GM19240 (cell line): Measurements from ENCODE around the gene CC2D1A.
"Not testable (repeated sequence)": the region's sequence is repeated elsewhere in the genome, so short reads cannot be mapped to it uniquely, and the experiment has no call there.

Experiments used
- DNase-seq: peaks from one replicate; pipeline ENCODE4 v3.0.0; 2011; ENCODE audit warnings: low spot score; ENCODE audit not compliant: insufficient read length

CC2D1A gene

DNA sequence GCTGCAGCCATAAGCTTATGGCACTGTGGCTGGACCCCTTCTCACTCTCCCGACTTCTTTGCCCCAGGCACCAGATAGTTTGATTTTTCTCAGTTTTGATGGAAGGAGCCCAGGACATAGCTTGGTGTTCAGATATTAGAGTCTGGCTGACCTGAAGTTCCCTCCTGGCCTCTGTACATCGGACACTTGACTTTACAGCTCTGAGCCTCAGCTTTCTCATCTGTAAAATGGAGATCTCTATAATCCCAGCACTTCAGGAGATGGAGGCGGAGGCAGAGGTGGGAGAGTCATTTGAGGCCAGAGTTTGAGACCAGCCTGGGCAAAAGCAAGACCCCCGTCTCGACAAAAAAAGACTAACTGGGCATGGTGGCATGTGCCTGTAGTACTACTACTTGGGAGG, 909 bp downstream of the CC2D1A start:
- DNase-seq: no peak

DNA sequence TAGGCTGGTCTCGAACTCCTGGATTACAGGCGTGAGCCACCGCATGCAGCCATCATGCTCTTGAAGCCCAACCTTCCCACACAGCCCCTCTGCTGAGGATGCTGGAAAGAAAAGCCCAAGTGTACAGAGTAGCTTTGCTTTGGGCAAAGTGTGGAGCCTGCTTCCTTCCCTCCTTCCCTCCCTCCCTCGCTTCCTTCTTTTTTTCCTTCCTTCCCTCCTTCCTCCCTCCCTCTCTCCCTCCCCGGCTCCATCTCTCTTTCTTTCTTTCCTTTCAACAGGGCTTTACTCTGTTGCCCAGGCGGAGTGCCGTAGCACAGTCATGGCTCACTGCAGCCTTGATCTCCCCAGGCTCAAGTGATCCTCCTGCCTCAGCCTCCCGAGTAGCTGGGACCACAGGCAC, 2.7 kb downstream of the CC2D1A start:
- no peak for DNase-seq

DNA sequence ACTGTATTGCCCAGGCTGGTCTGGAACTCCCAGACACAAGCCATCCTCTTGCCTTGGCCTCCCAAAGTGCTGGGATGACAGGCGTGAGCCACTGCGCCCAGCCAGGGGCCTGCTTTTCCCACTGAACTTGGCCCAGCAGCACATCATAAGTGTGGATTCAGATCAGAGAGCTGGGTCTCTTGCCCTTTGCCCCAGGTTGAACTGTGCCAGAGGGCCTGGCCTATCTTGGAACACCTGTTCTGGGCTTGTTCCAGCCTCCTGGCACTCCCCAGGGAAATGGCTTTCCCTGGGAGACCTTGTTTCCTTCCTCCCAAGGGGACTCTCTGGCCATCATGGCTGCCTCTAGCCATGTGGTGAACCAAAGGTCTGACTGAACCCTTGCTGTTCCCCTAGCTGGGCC, 3.4 kb downstream of the CC2D1A start:
- DNase-seq: no peak

DNA sequence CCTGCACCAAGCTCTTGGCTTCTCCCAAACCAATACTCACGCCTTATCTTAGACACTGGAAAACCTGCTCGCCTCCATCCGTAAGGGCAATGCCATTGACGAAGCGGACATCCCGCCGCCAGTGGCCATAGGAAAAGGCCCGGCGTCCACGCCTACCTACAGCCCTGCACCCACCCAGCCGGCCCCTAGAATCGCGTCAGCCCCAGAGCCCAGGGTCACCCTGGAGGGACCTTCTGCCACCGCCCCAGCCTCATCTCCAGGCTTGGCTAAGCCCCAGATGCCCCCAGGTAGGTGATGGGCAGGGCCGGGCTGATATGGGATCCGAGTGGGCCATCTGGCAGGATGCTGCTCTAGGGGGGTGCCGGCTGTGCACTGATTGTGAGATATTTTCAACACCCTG, 7.4 kb downstream of the CC2D1A start:
- DNase-seq: no peak

DNA sequence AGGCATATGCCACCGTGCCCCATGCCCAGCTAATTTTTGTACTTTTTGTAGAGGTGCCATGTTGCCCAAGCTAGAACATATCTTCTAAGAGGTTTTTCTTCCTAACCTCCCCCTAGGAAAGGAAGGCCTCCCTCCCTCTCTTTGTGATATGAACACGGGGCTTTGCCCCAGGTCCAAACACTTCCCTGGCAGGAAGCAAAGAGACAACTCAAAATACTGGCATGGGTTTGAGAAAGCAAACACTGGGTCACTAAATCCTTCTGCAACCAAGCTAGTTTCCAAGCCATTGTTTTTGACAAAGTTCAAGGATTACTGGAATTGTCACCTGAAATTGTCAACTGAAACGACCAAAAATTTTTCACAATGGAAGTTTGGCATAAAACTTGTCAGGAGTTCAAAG, 8.8 kb downstream of the CC2D1A start:
- DNase-seq: no peak

DNA sequence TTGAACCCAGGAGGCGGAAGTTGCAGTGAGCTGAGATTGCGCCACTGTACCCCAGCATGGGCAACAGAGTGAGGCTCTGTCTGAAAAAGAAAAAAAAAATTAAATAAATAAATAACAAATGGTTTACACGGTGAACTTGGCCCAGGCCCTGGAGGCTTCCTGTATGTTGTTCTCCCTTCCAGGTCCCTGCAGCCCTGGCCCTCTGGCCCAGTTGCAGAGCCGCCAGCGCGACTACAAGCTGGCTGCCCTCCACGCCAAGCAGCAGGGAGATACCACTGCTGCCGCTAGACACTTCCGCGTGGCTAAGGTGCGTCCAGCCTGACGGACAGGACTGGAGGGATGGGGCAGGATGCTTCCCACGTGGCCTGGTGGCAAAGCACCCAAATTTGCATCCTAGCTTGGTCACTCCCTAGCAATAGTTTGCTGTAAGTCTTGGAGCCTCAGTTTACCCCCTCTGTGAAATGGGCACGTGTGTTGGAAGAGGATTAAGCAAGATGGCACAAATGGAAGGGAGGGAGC, 11.9 kb downstream of the CC2D1A start:
- DNase-seq: no peak

DNA sequence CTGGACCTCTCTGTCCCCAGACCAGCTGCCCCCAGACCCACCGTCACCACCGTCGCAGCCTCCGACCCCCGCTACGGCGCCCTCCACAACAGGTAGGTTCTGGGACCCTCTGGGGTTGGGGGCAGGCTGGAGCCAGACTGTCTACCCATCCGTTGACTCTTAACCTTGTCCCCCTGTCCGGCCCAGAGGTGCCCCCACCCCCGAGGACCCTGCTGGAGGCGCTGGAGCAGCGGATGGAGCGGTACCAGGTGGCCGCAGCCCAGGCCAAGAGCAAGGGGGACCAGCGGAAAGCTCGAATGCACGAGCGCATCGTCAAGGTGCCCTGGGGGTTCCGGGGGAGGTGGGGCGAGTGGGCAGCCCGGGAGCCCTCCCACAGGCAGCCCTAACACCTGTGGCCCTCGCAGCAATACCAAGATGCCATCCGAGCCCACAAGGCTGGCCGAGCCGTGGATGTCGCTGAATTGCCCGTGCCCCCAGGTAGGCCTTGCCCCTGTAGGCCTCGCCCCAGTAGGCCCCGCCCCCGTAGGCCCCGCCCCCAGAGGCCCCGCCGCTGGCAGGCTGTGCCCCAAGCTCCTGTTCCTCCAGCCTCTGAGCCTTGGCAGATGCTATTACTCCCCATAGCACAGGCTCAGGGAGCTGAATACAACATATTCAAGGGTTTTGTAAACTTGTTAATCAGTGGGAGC, 12.9 kb downstream of the CC2D1A start:
- DNase-seq: no peak

DNA sequence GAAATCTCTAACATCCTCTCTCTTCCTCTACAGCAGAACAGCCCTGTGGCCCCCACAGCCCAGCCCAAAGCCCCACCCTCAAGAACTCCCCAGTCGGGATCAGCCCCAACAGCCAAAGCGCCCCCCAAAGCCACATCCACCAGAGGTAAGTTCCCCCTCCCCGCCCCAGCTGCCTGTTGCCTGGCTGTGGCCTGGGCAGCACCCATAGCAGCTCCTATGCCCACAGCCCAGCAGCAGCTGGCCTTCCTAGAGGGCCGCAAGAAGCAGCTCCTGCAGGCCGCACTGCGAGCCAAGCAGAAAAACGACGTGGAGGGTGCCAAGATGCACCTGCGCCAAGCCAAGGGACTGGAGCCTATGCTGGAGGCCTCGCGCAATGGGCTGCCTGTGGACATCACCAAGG, 14.5 kb downstream of the CC2D1A start:
- DNase-seq: no peak

DNA sequence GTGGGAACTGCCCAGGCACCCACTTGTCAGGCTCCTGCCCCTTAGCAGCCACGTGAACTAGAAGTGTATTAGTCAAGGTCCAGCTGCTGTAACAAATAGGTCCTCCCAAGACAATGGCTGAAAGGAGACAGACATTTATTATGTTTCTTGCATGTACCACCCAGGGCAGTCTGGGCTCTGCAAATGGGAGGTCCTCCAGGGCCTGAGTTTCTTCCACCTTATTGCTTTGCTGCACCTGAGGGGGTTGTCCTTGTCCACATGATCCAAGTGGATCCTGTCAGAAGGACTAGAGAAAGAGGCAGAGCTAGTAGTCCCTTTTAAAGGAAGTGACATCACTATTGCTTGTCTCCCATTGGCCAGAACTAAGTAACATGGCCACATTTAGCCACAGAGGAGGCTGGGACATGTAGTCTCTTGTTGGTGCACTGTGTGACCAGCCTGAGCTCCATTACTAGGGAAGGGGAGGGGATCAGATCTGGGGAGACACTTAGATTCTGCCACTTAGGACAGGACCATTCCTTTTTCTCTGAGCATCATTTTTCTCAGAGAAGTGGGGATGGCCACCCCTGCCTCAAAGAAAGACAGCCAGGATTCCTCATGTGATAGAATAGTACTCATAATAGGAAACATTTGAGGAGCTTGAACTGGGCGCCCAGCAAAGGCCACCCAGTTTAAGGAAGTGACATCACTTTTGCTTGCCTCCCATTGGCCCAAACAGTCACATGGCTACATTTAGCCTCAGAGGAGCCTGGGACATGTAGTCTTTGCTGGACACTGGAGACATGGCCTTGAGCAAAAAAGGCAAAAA, 15.1 kb downstream of the CC2D1A start:
- DNase-seq: peak; percentile 59

DNA sequence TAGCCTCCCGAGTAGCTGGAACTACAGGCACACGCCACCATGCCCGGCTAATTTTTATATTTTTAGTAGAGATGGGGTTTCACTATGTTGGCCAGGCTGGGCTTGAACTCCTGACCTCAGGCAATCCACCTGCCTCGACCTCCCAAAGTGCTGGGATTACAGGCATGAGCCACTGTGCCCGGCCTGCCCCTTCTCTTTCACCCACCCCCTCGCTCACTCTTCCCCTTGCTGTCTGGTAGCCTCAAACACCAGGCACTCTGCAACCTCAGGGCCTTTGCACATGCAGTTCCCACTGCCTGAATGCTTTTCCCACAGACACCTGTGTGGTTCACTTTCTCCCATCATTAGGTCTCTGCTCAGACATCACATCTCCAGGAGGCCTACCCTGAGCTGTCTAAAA, 16.1 kb downstream of the CC2D1A start:
- DNase-seq: not testable (repeated sequence)

DNA sequence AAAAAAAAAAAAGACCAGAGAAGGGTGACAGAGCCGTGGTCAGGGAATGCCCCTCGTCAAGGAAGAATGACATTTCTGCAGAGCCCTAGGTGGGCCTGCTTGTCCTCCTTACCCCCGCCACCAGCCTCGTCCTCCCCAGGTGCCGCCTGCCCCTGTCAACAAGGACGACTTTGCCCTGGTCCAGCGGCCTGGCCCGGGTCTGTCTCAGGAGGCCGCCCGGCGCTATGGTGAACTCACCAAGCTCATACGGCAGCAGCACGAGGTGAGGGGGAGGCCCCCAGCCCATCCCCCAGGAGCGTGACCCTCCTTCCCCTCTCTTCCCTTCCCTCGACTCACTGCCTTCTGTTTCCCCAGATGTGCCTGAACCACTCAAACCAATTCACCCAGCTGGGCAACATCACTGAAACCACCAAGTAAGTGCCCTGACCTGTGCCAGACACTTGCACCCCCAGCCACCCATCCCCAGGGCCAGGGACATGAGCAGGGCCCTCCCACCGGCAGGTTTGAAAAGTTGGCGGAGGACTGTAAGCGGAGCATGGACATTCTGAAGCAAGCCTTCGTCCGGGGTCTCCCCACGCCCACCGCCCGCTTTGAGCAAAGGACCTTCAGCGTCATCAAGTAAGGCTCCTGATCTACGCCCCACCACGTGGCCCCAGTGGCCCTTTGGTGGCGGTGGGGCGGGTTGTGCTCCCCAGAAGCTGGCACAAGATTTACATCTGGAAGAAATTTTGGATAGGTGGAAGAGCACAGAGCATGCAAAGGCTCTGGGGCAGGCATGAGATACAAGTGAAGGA, 17.4 kb downstream of the CC2D1A start:
- DNase-seq: no peak

DNA sequence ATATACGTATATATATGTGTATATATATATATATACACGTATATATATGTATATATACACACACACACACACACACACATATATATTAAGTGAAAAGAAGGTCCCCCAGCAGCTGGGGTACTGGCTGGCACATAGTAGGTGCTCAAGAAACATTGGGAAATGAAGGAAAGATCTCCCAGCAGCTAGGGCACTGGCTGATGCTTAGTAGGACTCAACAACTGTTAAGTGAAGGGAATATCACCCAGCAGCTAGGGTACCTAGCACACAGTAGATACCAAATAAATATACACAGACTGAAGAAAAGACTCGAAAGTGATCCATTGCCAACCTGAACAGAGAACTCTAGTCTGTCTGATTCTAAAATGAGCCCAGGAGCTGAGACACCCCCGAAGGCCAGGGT, 20.0 kb downstream of the CC2D1A start:
- no peak for DNase-seq

DNA sequence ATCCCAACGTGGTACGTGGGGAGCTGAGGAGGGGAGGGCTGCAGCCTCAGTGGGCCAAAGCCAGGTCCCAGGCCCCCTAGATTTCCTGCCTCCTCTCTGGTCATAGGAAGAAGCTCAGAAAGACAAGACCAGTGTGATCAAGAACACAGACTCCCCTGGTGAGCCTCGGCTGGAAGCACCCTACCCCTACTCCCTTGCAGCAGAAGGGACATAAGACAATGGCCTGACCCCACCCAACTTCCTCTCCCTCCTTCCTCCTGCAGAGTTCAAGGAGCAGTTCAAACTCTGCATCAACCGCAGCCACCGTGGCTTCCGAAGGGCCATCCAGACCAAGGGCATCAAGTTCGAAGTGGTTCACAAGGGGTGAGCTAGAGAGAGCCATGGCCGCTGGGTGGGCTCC, 20.7 kb downstream of the CC2D1A start:
- DNase-seq: no peak

DNA sequence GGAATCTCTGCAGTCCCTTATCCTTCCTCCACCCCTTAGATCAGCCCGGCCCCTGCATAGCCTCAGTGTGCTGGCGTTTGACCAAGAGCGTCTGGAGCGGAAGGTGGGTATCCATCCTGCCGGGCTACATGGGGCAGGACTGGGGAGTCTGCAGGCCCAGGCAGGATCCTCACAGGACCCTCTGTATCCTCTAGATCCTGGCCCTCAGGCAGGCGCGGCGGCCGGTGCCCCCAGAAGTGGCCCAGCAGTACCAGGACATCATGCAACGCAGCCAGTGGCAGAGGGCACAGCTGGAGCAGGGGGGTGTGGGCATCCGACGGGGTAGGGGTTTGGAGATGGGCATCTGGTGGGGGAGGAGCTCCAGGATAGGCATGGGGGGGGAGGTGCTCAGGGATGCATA, 23.3 kb downstream of the CC2D1A start:
- DNase-seq: no peak

DNA sequence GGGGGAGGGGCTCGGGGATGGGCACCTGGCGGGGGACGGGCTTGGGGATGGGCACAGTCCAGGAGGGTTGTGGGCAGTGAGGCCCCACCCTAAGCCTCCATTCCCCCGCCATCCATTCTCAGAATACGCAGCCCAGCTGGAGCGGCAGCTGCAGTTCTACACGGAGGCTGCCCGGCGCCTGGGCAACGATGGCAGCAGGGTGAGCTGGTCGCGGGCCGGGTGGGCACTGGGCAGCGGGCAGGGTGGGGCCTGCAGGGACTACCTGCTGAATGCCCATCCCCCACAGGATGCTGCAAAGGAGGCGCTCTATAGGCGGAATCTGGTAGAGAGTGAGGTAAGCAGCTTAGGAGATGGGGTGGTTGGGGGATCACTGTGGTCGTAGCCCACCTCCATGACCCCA, 24.0 kb downstream of the CC2D1A start:
- DNase-seq: no peak

DNA sequence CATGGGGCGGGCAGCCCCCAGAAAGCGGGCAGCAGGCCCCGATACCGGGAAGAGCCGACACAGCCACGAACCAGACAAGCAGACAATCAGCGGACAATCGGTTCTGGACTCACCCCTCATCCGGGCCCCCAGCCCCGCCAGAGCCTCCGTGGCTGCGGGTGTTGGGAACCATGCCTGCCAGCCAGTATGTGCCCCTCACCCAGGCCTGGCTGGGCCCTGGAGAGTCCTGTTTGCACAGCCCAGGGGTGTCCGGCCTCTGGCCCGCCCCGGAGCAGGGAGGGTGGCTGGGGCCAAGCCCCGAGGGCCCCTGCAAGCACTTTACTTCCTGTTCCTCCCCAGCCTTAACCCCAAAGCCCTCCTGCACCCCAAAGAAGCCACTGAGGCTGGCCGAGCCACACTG, 24.4 kb downstream of the CC2D1A start:
- DNase-seq: no peak

DNA sequence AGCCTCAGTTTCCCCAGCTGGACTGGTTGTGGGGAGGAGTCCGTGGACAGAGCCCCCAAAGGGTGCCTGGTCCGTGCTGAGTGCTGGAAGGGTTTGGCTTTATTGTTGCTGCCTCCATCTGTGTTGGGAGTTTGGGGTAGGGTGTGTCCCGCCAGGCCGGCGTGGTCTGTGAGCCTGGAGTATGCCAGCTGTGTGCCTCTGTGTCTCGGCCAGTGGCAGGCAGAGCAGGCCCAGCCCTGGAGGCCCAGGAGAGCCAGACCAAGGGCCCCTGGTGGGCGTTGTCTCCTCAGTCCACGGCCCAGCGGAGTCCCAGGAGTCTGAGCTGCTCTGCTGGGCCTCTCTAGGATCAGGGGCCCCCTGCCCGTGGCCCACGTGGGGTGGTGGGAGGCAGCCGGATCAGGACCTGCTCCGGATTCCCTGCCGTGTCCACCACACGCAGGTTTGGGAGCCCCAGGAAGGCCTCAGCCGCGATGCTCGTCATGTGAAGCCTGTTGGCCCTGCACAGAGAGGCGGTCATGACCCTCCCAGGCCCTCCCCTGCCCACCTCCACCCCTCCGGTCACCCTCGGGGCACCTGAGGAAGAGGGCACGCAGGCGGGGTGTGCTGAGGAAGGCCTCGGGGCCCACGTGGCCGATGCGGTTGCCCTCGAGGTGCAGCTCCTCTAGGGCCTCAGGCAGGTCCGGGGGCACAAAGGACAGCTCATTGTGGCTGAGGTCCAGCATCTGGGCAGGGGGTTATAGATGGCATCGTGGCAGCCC, 25.6 kb downstream of the CC2D1A start:
- no peak for DNase-seq

DNA sequence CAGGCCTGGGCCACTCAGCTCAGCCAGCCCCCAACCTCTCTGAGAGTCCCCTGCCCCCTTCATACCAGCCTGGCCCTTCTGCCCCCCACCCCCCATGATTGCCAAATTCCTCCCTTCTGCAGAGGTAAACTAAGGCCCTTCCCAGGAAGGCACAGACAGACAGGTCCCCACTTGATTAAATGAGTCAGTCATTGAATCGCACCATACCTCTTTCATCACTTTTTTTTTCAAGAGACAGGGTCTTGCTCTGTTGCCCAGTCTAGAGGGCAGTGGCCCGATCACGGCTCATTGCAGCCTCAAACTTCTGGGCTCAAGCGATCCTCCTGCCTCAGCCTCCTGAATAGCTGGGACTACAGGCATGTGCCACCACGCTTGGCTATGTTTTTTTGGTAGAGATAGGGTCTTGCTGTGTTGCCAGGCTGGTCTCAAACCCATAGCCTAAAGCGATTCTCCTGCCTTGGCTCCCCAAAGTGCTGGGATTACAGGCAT, 26.2 kb downstream of the CC2D1A start:
- DNase-seq: no peak

DNA sequence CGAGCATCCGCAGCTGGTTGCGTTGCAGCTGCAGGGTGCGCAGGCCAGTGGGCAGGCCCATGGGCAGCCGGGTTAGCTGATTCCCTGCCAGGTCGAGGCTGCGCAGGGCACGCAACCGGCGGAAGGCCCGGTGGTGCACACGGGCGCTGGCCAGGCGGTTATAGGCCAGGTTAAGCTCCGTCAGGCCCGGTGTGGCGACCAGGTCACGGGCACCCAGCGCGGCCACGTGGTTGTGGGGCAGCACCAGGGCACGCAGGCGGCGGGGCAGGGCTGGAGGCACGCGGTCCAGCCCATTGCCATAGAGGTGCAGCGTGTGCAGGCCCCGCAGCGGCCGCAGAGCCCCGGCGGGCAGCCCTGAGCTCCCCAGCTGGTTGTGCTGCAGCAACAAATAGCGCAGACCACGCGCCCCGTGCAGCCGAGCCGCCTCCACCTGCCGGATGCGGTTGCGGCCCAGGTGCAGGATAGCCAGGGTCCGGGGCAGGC, 27.0 kb downstream of the CC2D1A start:
- no peak for DNase-seq

DNA sequence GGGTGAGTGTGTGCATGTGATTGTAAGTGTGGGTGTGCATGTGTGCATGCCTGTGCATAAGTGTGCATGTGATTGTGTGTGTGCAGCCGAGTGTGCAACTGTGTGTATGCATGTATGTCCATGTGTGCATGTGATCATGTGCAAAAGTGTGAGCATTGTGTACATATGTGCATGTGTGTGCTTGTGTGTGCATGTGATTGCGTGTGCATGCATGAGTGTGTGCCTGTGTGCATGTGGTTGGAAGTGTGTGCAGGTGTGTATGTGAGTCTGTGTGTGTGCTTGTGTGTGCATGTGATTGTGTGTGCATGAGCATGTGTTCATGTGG, 28.7 kb downstream of the CC2D1A start:
- DNase-seq: no peak
